ENCODE measurements around the gene ZNF609. TPM values are rescaled to one million over a fixed set of nuclear protein-coding genes. Genes with fewer than 3 reads are reported as not detected.
"Not testable (repeated sequence)": the region's sequence is repeated elsewhere in the genome, so short reads cannot be mapped to it uniquely, and the experiment has no call there.

The ZNF609 gene
- total RNA-seq, 1 donor from 2014 or later, result 75.3 TPM

- H3K4me1 Mint-ChIP-seq (ENCODE audit: low read depth), result peaks cover 31% of the 10 kb centered on the region
- no peaks in the 10 kb centered on the region for H3K27me3 Mint-ChIP-seq
- no peak for DNase-seq (ENCODE audit: low spot score, unreplicated experiment)
- H3K27ac Mint-ChIP-seq, result peak overlapping the region; percentile 75
- no peak overlapping the region for H3K4me3 Mint-ChIP-seq (ENCODE audit: low read depth)
- peaks cover 17% of the 10 kb centered on the region for H3K36me3 Mint-ChIP-seq (ENCODE audit: insufficient read depth)
- no peaks in the 10 kb centered on the region for H3K9me3 Mint-ChIP-seq (ENCODE audit: low read depth)
- TF ChIP-seq CTCF (IDR thresholded peaks at IDR 0.05; ENCODE audit: unreplicated experiment), result no peak
These were observed 182.5 kb downstream of the ZNF609 start for GRCh38 chr15:64642875-64643274.

GRCh38 chr15:64643685-64644084, 183.3 kb downstream of the ZNF609 start:
- Mint-ChIP-seq H3K27ac (no peak overlapping the region), H3K4me1 (ENCODE audit: low read depth) (peaks cover 33% of the 10 kb centered on the region), H3K27me3 (no peaks in the 10 kb centered on the region), H3K36me3 (ENCODE audit: insufficient read depth) (peaks cover 13% of the 10 kb centered on the region), H3K4me3 (ENCODE audit: low read depth) (no peak overlapping the region), H3K9me3 (ENCODE audit: low read depth) (no peaks in the 10 kb centered on the region)
- no peak for TF ChIP-seq CTCF (IDR thresholded peaks at IDR 0.05; ENCODE audit: unreplicated experiment)
- DNase-seq (ENCODE audit: low spot score, unreplicated experiment), result no peak

- H3K4me3 Mint-ChIP-seq (ENCODE audit: low read depth); H3K9me3 Mint-ChIP-seq (ENCODE audit: low read depth); DNase-seq (ENCODE audit: low spot score, unreplicated experiment); H3K27me3 Mint-ChIP-seq; H3K27ac Mint-ChIP-seq: not testable (repeated sequence)
- peaks cover 31% of the 10 kb centered on the region for H3K4me1 Mint-ChIP-seq (ENCODE audit: low read depth)
- H3K36me3 Mint-ChIP-seq (ENCODE audit: insufficient read depth), result peaks cover 11% of the 10 kb centered on the region
These were observed 184.4 kb downstream of the ZNF609 start for GRCh38 chr15:64644811-64645210.

- Mint-ChIP-seq H3K4me3 (ENCODE audit: low read depth) (no peak overlapping the region), H3K27me3 (no peaks in the 10 kb centered on the region), H3K27ac (no peak overlapping the region), H3K4me1 (ENCODE audit: low read depth) (peaks cover 26% of the 10 kb centered on the region), H3K9me3 (ENCODE audit: low read depth) (no peaks in the 10 kb centered on the region), H3K36me3 (ENCODE audit: insufficient read depth) (peaks cover 7% of the 10 kb centered on the region)
- no peak for TF ChIP-seq CTCF (IDR thresholded peaks at IDR 0.05; ENCODE audit: unreplicated experiment)
- no peak for DNase-seq (ENCODE audit: low spot score, unreplicated experiment)
These were observed 185.6 kb downstream of the ZNF609 start for GRCh38 chr15:64645995-64646394.

GRCh38 chr15:64647367-64647766, 187.0 kb downstream of the ZNF609 start:
- Mint-ChIP-seq H3K4me3 (ENCODE audit: low read depth) (no peak overlapping the region), H3K27ac (no peak overlapping the region), H3K27me3 (no peaks in the 10 kb centered on the region), H3K36me3 (ENCODE audit: insufficient read depth) (peaks cover 7% of the 10 kb centered on the region), H3K9me3 (ENCODE audit: low read depth) (no peaks in the 10 kb centered on the region), H3K4me1 (ENCODE audit: low read depth) (peaks cover 38% of the 10 kb centered on the region)
- no peak for DNase-seq (ENCODE audit: low spot score, unreplicated experiment)
- no peak for TF ChIP-seq CTCF (IDR thresholded peaks at IDR 0.05; ENCODE audit: unreplicated experiment)

- Mint-ChIP-seq H3K9me3 (ENCODE audit: low read depth) (no peaks in the 10 kb centered on the region), H3K36me3 (ENCODE audit: insufficient read depth) (peaks cover 3% of the 10 kb centered on the region), H3K27me3 (no peaks in the 10 kb centered on the region), H3K27ac (no peak overlapping the region), H3K4me1 (ENCODE audit: low read depth) (peaks cover 43% of the 10 kb centered on the region), H3K4me3 (ENCODE audit: low read depth) (no peak overlapping the region)
- TF ChIP-seq CTCF (IDR thresholded peaks at IDR 0.05; ENCODE audit: unreplicated experiment), result no peak
- DNase-seq (ENCODE audit: low spot score, unreplicated experiment), result no peak
These were observed 190.2 kb downstream of the ZNF609 start for GRCh38 chr15:64650552-64650951.

Data from progenitor cell of endocrine pancreas (in vitro differentiated cells).